Endothelial cell of umbilical vein (primary cell): ENCODE data around the gene ACLY. TPM values are rescaled to one million over a fixed set of nuclear protein-coding genes. Genes with fewer than 3 reads are reported as not detected.

Experiments
- BruUV-seq: library from RNA; stranded (reverse); fragments of 400-500 nt; replicated peaks from 2 replicates; lab custom pipeline; 2021; lab: Mats Ljungman, UMichigan
- CTCF ChIA-PET: fragments of 300-600, 350-600 bp; sonication (Branson Sonifier 250); formaldehyde crosslinking; loops from one replicate; lab custom pipeline; 2021; ENCODE audit warnings: antibody characterized with exemption, inconsistent platforms; lab: Charles Lee
- POLR2A ChIA-PET: fragments of 300-600, 350-600 bp; sonication (Branson Sonifier 250); formaldehyde crosslinking; loops from one replicate; lab custom pipeline; 2021; ENCODE audit warnings: antibody characterized with exemption, inconsistent platforms; lab: Charles Lee
- DNase-seq: peaks from one replicate; pipeline ENCODE4 v3.0.0-alpha.2; 2011; ENCODE audit warnings: low read depth, low spot score
- FAIRE-seq: peaks from 2 replicates; lab custom pipeline; 2011; peaks lifted over from hg19 to GRCh38; lab: Jason Lieb, UNC
- H2AFZ ChIP-seq: 2 replicates; pipeline ENCODE4 v1.6.0; 2012; ENCODE audit warnings: low read depth, low read length, control low read depth, inconsistent platforms
- H3K27ac ChIP-seq: 2 replicates; pipeline ENCODE4 v1.5.1; 2011; ENCODE audit warnings: low read depth, mild to moderate bottlenecking, control low read depth, low read length, moderate library complexity; ENCODE audit not compliant: insufficient read depth
- H3K27me3 ChIP-seq, 2 experiments: 2 replicates each; pipeline versions ENCODE4 v1.6.0 to v1.6.1; 2011; ENCODE audit warnings: low read length in 2 of 2, mixed read lengths in 1 of 2; ENCODE audit not compliant: control insufficient read depth in 2 of 2, insufficient read depth in 2 of 2
- H3K36me3 ChIP-seq, 2 experiments: 2 replicates in 1 of 2; 3 replicates in 1 of 2; pipeline ENCODE4 v1.5.1; 2011; ENCODE audit warnings: low read length in 2 of 2, mild to moderate bottlenecking in 1 of 2, moderate library complexity in 1 of 2; ENCODE audit not compliant: control insufficient read depth in 2 of 2, insufficient read depth in 2 of 2; ENCODE audit errors: extremely low read depth in 1 of 2
- H3K4me1 ChIP-seq: 3 replicates; pipeline ENCODE4 v1.5.1; 2011; ENCODE audit warnings: mild to moderate bottlenecking, low read length; ENCODE audit not compliant: control insufficient read depth, insufficient read depth; ENCODE audit errors: extremely low read depth
- H3K4me2 ChIP-seq: 2 replicates; pipeline ENCODE4 v1.6.1; 2011; ENCODE audit warnings: low read length, control low read depth, mixed read lengths; ENCODE audit not compliant: insufficient read depth
- H3K4me3 ChIP-seq, 3 experiments: fragments of 200-600 bp in 1 of 3; sonication (generic), shearing (Covaris generic) in 1 of 3; replicated peaks in 1 of 3; 2 replicates each; pipeline ENCODE4 v1.5.1; 2011 to 2016; ENCODE audit warnings: control low read depth in 3 of 3, low read length in 3 of 3, mild to moderate bottlenecking in 2 of 3, inconsistent platforms in 1 of 3, low read depth in 1 of 3, moderate library complexity in 1 of 3; ENCODE audit not compliant: insufficient read depth in 1 of 3
- H3K79me2 ChIP-seq: 2 replicates; pipeline ENCODE4 v1.6.0; 2012; ENCODE audit warnings: low read length, inconsistent platforms; ENCODE audit not compliant: control insufficient read depth, insufficient read depth
- H3K9ac ChIP-seq: replicated peaks from 2 replicates; pipeline ENCODE3; 2011; ENCODE audit warnings: low read length, control low read depth; ENCODE audit not compliant: insufficient read depth; ENCODE audit errors: extremely low read depth
- H3K9me1 ChIP-seq: replicated peaks from 3 replicates; pipeline ENCODE4 v1.6.0; 2011; ENCODE audit warnings: mild to moderate bottlenecking, low read length; ENCODE audit not compliant: control insufficient read depth, insufficient read depth; ENCODE audit errors: extremely low read depth
- H3K9me3 ChIP-seq: replicated peaks from 2 replicates; pipeline ENCODE4 v1.5.1; 2012; ENCODE audit warnings: low read length, inconsistent platforms; ENCODE audit not compliant: control insufficient read depth, insufficient read depth
- H4K20me1 ChIP-seq: replicated peaks from 2 replicates; pipeline ENCODE3; 2011; ENCODE audit warnings: mild to moderate bottlenecking, low read length; ENCODE audit not compliant: control insufficient read depth, insufficient read depth; ENCODE audit errors: extremely low read depth
- FOS ChIP-seq: IDR thresholded peaks from 2 replicates; pipeline ENCODE4 v1.6.1; 2011; ENCODE audit warnings: mild to moderate bottlenecking, low read length, moderate library complexity, borderline replicate concordance; ENCODE audit not compliant: insufficient read depth
- JUN ChIP-seq: IDR thresholded peaks from 2 replicates; pipeline ENCODE4 v1.6.1; 2011; ENCODE audit warnings: borderline replicate concordance, low read depth; ENCODE audit not compliant: insufficient read length, insufficient read depth
- POLR2A ChIP-seq: IDR thresholded peaks from 2 replicates; pipeline ENCODE4 v1.6.1; 2012; ENCODE audit warnings: low read depth, mild to moderate bottlenecking, control low read depth, low read length
- dilution Hi-C: fragments of 300-500 bp; cut with MboI; formaldehyde crosslinking; loops from one replicate; pipeline ENCODE4 v1.15.0; 2019; ENCODE audit warnings: low sequenced_read_pairs; ENCODE audit not compliant: extremely low pct_ligation_motif_present
- intact Hi-C: fragments of 100-400 bp; cut with micrococcal nuclease; formaldehyde crosslinking; loops from one replicate; pipeline ENCODE4 v1.10.0; 2022
- polyA plus RNA-seq, 4 experiments: library from polyadenylated mRNA; depleted of rRNA in 3 of 4; stranded (reverse) in 3 of 4; unstranded in 1 of 4; fragments of >200 nt; gene quantifications; 2 replicates each; pipeline versions ENCODE4 v1.2.1 to v1.2.3, GENCODE V29; 2011 to 2012; ENCODE audit warnings: missing spikeins in 1 of 4
- total RNA-seq: library from RNA; stranded (reverse); gene quantifications from 2 replicates; pipeline ENCODE4 v1.2.3, GENCODE V29; 2021
- TF ChIP-seq, protein P1 (sequence below): IDR thresholded peaks from 2 replicates; pipeline ENCODE4 v1.6.1; 2011; ENCODE audit not compliant: insufficient read depth, insufficient read length

The ACLY gene
- total and polyA plus RNA-seq, 2 donors (not counting 3 experiments of a cell fraction or from before 2014, with no cell fraction given) = 174 to 324 TPM

DNA sequence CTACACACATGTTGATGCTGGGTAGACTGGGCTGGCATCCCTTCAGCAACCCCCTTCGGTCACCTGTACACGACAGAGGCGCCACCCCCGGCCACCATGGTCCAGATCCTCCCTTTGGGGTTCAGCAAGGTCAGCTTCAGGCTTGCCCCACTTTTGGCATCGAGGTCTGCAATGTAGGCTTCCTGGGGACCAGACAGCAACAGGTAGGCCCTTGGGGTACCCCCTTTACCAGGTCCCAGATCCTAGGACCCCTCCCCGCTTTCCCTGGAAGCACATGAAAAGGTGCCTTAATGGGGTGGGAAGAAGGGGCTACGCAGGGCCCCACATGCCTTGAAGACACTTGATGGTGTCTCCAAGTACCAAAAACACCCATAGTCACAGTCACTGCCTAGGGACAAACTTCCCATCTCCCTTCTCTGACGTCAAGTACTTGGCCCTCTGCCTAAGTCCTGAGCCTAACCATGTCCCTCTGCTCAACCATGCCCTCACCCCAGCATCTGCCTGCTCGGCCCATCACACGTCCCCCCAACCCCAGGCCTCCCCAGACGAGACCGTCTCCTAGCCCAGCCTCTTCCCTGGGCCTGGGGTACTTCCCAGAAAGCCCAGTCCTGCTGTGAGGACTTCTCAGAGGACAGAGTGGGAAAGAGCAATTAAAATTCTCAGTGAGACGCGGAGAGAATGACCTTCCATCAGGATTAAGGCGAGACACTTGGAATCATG, 12.1 kb downstream of the ACLY start:
- FAIRE-seq (no peak), DNase-seq (no peak)
- dilution Hi-C loops (no loop called here), intact Hi-C loops (no loop called here)
- Histone ChIP-seq H2AFZ (no peak overlapping the region), H3K27ac (no peak overlapping the region), H3K27me3 (no peaks in the 10 kb centered on the region), H3K9me1 (no peaks in the 10 kb centered on the region), H3K4me1 (no peaks in the 10 kb centered on the region), H3K36me3 (peaks cover 40 to 70% of the 10 kb centered on the region in 2 experiments), H3K4me2 (no peak overlapping the region), H3K9me3 (no peaks in the 10 kb centered on the region), H3K9ac (no peak overlapping the region), H3K4me3 (no peak overlapping the region), H3K79me2 (peaks cover 19% of the 10 kb centered on the region), H4K20me1 (no peaks in the 10 kb centered on the region)
- BruUV-seq = no TSS peak
- ChIA-PET POLR2A (no interaction called here), CTCF (no interaction called here)
- TF ChIP-seq POLR2A (no peak), JUN (no peak)
- TF ChIP-seq, protein P1, sequence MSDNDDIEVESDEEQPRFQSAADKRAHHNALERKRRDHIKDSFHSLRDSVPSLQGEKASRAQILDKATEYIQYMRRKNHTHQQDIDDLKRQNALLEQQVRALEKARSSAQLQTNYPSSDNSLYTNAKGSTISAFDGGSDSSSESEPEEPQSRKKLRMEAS = no peak

DNA sequence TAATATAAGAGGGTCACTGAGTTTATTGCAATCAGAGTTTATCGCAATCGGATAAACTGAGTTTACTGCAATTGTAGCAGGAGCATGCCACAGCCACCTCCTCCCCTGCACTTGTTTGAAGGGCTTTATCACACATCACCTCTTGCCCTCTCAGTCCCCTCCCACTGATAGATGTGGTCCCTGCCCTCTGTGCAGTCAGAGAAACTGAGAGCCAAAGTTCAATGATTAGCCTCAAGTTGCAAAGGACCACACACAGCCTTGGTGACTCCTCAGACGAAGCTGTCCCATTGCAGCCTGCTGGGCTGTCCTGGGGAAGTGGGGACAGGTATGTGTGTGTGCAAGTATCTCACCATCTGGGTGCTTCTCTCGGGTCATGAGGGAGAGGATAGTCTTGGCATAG, 13.6 kb downstream of the ACLY start:
- CTCF ChIA-PET = no interaction called here

More for the DNA sequence above, 13.6 kb downstream of the ACLY start:
- dilution Hi-C loops (no loop called here), intact Hi-C loops (no loop called here)
- peaks cover 32 to 67% of the 10 kb centered on the region in 2 experiments for H3K36me3 ChIP-seq
- no peaks in the 10 kb centered on the region for H3K9me3 ChIP-seq
- no peak overlapping the region for H2AFZ ChIP-seq
- peaks cover 7% of the 10 kb centered on the region for H3K79me2 ChIP-seq
- no peaks in the 10 kb centered on the region for H3K9me1 ChIP-seq
- no peak overlapping the region for H3K4me2 ChIP-seq
- no TSS peak for BruUV-seq
- POLR2A ChIA-PET = no interaction called here
- no peaks in the 10 kb centered on the region for H3K27me3 ChIP-seq
- H3K4me3 ChIP-seq = no peak overlapping the region
- DNase-seq (no peak), FAIRE-seq (no peak)
- H3K27ac ChIP-seq = no peak overlapping the region
- no peak overlapping the region for H3K9ac ChIP-seq
- TF ChIP-seq FOS = no peak
- H3K4me1 ChIP-seq = no peaks in the 10 kb centered on the region
- H4K20me1 ChIP-seq = no peaks in the 10 kb centered on the region
